ENCODE data around the gene TAS2R38. TPM values are rescaled to one million over a fixed set of nuclear protein-coding genes. Genes with fewer than 3 reads are reported as not detected.

Gene TAS2R38
- total and polyA plus RNA-seq, 12 donors, result not detected

GRCh38 chr7:141974831-141975230 lies 1.3 kb upstream of the TAS2R38 start:
- no peaks in the 10 kb centered on the region for H3K9me3 ChIP-seq (replicated peaks in 1 of 3)
- no peak overlapping the region for H3K4me3 ChIP-seq
- intact Hi-C loops (cut with DNase I), result no loop called here
- WGBS, 4 donors, result 66 to 74% (median 69%) methylated on average over 2 of the region's 2 CpGs
- H3K4me1 ChIP-seq (replicated peaks in 1 of 2), result no peaks in the 10 kb centered on the region
- no peaks in the 10 kb centered on the region for H3K27me3 ChIP-seq
- H3K27ac ChIP-seq, result no peak overlapping the region
- H3K36me3 ChIP-seq (replicated peaks in 1 of 2), result no peaks in the 10 kb centered on the region
- DNase-seq, result no peak
- TF ChIP-seq POLR2A (IDR thresholded peaks at IDR 0.05) (no peak), CTCF (IDR thresholded peaks at IDR 0.05) (no peak)

GRCh38 chr7:141960687-141961422 lies 12.7 kb downstream of the TAS2R38 start:
- no peak overlapping the region for H3K4me3 ChIP-seq
- intact Hi-C loops (cut with DNase I), result no loop called here
- no peaks in the 10 kb centered on the region for H3K27me3 ChIP-seq
- H3K36me3 ChIP-seq (replicated peaks in 1 of 2), result no peaks in the 10 kb centered on the region
- no peaks in the 10 kb centered on the region for H3K4me1 ChIP-seq (replicated peaks in 1 of 2)
- no peaks in the 10 kb centered on the region for H3K9me3 ChIP-seq (replicated peaks in 1 of 3)
- TF ChIP-seq CTCF (IDR thresholded peaks at IDR 0.05) (no peak), POLR2A (IDR thresholded peaks at IDR 0.05) (no peak)
- no peak for DNase-seq
- H3K27ac ChIP-seq, result peak overlapping the region in 1 of 5 donors; percentile 20
- WGBS, 4 donors, result 61 to 80% (median 69%) methylated on average over 3 of the region's 3 CpGs

- Histone ChIP-seq H3K4me1 (replicated peaks in 1 of 2) (no peaks in the 10 kb centered on the region), H3K27me3 (no peaks in the 10 kb centered on the region), H3K27ac (no peak overlapping the region), H3K4me3 (no peak overlapping the region), H3K36me3 (replicated peaks in 1 of 2) (no peaks in the 10 kb centered on the region), H3K9me3 (replicated peaks in 1 of 3) (no peaks in the 10 kb centered on the region)
- no peak for DNase-seq
- TF ChIP-seq POLR2A (IDR thresholded peaks at IDR 0.05) (no peak), CTCF (IDR thresholded peaks at IDR 0.05) (no peak)
- intact Hi-C loops (cut with DNase I), result no loop called here
- 44 to 55% (median 51%) methylated on average over 3 of the region's 3 CpGs for WGBS, 4 donors
These were observed 17.5 kb downstream of the TAS2R38 start for GRCh38 chr7:141956084-141956483.

GRCh38 chr7:141954334-141954733 lies 19.2 kb downstream of the TAS2R38 start:
- Histone ChIP-seq H3K36me3 (replicated peaks in 1 of 2) (no peaks in the 10 kb centered on the region), H3K4me3 (no peak overlapping the region), H3K9me3 (replicated peaks in 1 of 3) (no peaks in the 10 kb centered on the region), H3K4me1 (replicated peaks in 1 of 2) (no peaks in the 10 kb centered on the region), H3K27ac (no peak overlapping the region), H3K27me3 (no peaks in the 10 kb centered on the region)
- intact Hi-C loops (cut with DNase I), result no loop called here
- DNase-seq, result no peak
- TF ChIP-seq CTCF (IDR thresholded peaks at IDR 0.05) (no peak), POLR2A (IDR thresholded peaks at IDR 0.05) (no peak)
- 54 to 84% (median 72%) methylated on average over 1 of the region's 1 CpG for WGBS, 4 donors
